HCT116 (cell line): ENCODE data around the gene ROBO1.

Experiments
- ATF3 ChIP-seq: IDR thresholded peaks from 2 replicates; pipeline ENCODE4 v1.6.1; 2012
- CTCF ChIP-seq, 3 experiments: fragments of 200-600 bp in 1 of 3; sonication (generic) in 1 of 3; IDR thresholded peaks in 2 of 3; conservative IDR thresholded peaks in 1 of 3; 2 replicates each; pipeline ENCODE4 v1.5.1; 2012 to 2017; ENCODE audit warnings: low read depth in 2 of 3, low read length in 2 of 3, antibody characterized with exemption in 1 of 3, borderline replicate concordance in 1 of 3, control low read depth in 1 of 3, mild to moderate bottlenecking in 1 of 3, mixed read lengths in 1 of 3, mixed run types in 1 of 3, moderate library complexity in 1 of 3; ENCODE audit not compliant: insufficient read depth in 1 of 3
- EZH2 ChIP-seq: fragments of 200-600 bp; sonication (generic); IDR thresholded peaks from 2 replicates; pipeline ENCODE4 v1.6.1; 2017; ENCODE audit warnings: antibody characterized with exemption, mixed run types
- EZH2phosphoT487 ChIP-seq: fragments of 200-600 bp; IDR thresholded peaks from 2 replicates; pipeline ENCODE4 v1.6.1; 2018; ENCODE audit warnings: antibody characterized with exemption, borderline replicate concordance
- FOSL1 ChIP-seq: IDR thresholded peaks from 2 replicates; pipeline ENCODE4 v1.6.1; 2012; ENCODE audit warnings: low read depth
- MAX ChIP-seq: IDR thresholded peaks from 2 replicates; pipeline ENCODE4 v1.6.1; 2012
- POLR2A ChIP-seq: IDR thresholded peaks from 2 replicates; pipeline ENCODE4 v1.7.0; 2011; ENCODE audit warnings: borderline replicate concordance; ENCODE audit not compliant: insufficient read depth, insufficient read length; ENCODE audit errors: extremely low read depth
- POLR2AphosphoS5 ChIP-seq: IDR thresholded peaks from 2 replicates; pipeline ENCODE4 v1.6.1; 2011; ENCODE audit warnings: mild to moderate bottlenecking, low read depth, low read length, moderate library complexity
- REST ChIP-seq: IDR thresholded peaks from 2 replicates; pipeline ENCODE4 v1.6.1; 2012; ENCODE audit warnings: low read depth
- SP1 ChIP-seq: IDR thresholded peaks from 2 replicates; pipeline ENCODE4 v1.6.1; 2012; ENCODE audit warnings: low read depth
- YY1 ChIP-seq: IDR thresholded peaks from 2 replicates; pipeline ENCODE4 v1.6.1; 2011; ENCODE audit warnings: low read length, low read depth, moderate library complexity, mild to moderate bottlenecking; ENCODE audit not compliant: insufficient replicate concordance; ENCODE audit errors: extremely low read depth
- ZNF274 ChIP-seq: fragments of 200-500 bp; sonication (Bioruptor generic); IDR thresholded peaks from 2 replicates; pipeline ENCODE4 v1.6.1; 2014; ENCODE audit warnings: mild to moderate bottlenecking, low read depth, low read length, inconsistent platforms

- TF ChIP-seq REST = no peak
- TF ChIP-seq CTCF (IDR thresholded peaks at IDR 0.05 in 2 of 3, conservative IDR thresholded peaks at IDR 0.05 in 1 of 3; ENCODE audit: borderline replicate concordance in 1 of 3, insufficient read depth in 1 of 3, low read depth in 2 of 3, low read length in 2 of 3) = no peak
- no peak for TF ChIP-seq MAX
- TF ChIP-seq POLR2AphosphoS5 = no peak
- TF ChIP-seq EZH2phosphoT487 = no peak
- TF ChIP-seq POLR2A = no peak
- no peak for TF ChIP-seq EZH2
- TF ChIP-seq SP1 = no peak
- TF ChIP-seq FOSL1 = no peak
- no peak for TF ChIP-seq YY1
- TF ChIP-seq ZNF274 = no peak
- no peak for TF ChIP-seq ATF3
Measured at GRCh38 chr3:79111375-79112052, 656.3 kb downstream of the ROBO1 start.
